Measurements from ENCODE around the gene ZNF302. TPM values are rescaled to one million over a fixed set of nuclear protein-coding genes. Genes with fewer than 3 reads are reported as not detected.

Gene ZNF302
- total RNA-seq, 1 experiment from 2014 or later: 23.3 TPM

DNA sequence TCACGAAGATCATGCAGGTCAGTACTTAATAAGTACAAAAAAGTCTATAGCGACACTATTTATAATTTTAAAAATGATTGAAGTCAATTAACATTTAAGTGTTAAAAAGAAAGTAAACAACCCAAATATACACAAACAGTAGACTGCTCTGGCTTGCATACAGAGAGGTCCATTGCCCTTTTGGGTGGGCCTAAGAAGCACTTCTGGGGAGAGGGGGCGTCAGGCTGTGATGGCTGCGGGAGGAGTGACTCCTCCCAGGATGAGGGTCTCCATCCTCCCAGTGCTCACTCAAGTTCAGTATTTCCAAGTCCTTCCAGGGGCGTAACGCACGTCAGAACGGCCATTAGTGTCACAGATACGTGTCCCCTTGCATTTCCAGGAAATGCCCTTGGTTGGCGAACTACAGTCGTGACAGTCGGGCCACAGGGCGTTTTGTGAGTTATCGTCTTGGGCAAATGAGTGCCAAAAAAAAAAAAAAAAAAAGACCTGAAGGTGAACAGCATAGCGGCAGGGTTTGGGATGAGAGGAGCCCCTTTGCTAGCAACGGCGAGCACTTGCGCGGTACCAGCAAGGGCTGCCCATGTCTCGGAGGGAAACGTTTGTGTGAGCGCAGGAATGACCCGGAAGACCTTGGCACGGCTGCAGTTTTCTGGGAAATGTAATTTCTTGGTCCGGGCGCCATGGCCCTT, 637 bp upstream of the ZNF302 start, which contains the start of gene SCGB2B2:
TSS of gene SCGB2B2 (minus strand) at position 463 of the 689 bp plus-strand sequence. CDS start 82,596 bp downstream, outside the sequence.
- H3K27me3 ChIP-seq (ENCODE audit: insufficient read depth, low read length): no peaks in the 10 kb centered on the region
- H3K9ac ChIP-seq (ENCODE audit: extremely low read depth, insufficient read length, low read length): peak within 1 kb of the TSS; percentile 90
- peak within 1 kb of the TSS; percentile 88 to 92 for H3K4me3 Mint-ChIP-seq
- no CpG with 5 or more reads among the region's 26 CpGs for WGBS (ENCODE audit: extremely low coverage, insufficient read length, low lambda C conversion rate)
- no peaks in the 10 kb centered on the region for H3K79me1 ChIP-seq (ENCODE audit: insufficient read depth, low read depth, low read length, poor library complexity, severe bottlenecking)
- H3K79me2 ChIP-seq (ENCODE audit: insufficient read depth, low read length): no peaks in the 10 kb centered on the region
- no peak within 1 kb of the TSS for H3T11ph ChIP-seq (ENCODE audit: low read length)
- TF ChIP-seq, protein P1, sequence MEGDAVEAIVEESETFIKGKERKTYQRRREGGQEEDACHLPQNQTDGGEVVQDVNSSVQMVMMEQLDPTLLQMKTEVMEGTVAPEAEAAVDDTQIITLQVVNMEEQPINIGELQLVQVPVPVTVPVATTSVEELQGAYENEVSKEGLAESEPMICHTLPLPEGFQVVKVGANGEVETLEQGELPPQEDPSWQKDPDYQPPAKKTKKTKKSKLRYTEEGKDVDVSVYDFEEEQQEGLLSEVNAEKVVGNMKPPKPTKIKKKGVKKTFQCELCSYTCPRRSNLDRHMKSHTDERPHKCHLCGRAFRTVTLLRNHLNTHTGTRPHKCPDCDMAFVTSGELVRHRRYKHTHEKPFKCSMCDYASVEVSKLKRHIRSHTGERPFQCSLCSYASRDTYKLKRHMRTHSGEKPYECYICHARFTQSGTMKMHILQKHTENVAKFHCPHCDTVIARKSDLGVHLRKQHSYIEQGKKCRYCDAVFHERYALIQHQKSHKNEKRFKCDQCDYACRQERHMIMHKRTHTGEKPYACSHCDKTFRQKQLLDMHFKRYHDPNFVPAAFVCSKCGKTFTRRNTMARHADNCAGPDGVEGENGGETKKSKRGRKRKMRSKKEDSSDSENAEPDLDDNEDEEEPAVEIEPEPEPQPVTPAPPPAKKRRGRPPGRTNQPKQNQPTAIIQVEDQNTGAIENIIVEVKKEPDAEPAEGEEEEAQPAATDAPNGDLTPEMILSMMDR (conservative IDR thresholded peaks at IDR 0.05): peak; percentile 34; the same call in 2 of the 3 replicates
- no peak within 1 kb of the TSS for H2BK120ac ChIP-seq (ENCODE audit: low read depth, low read length, poor library complexity, severe bottlenecking)
- no peaks in the 10 kb centered on the region for H3K9me3 ChIP-seq (ENCODE audit: control insufficient read depth, low read depth, low read length)
- H2BK5ac ChIP-seq (ENCODE audit: insufficient read length, low read length): peak within 1 kb of the TSS; percentile 60
- peak within 1 kb of the TSS; percentile 96 for H3K14ac ChIP-seq (ENCODE audit: insufficient read depth, low read length)
- H3K36me3 Mint-ChIP-seq (ENCODE audit: insufficient read depth in 1 of 3, low read depth in 3 of 3): peaks cover 30 to 36% (median 33%) of the 10 kb centered on the region in 3 experiments
- H3K9me3 Mint-ChIP-seq: peaks cover 25 to 33% of the 10 kb centered on the region in 2 experiments
- peak within 1 kb of the TSS; percentile 74 for H2AFZ ChIP-seq (ENCODE audit: low read length)
- no peak within 1 kb of the TSS for H2BK12ac ChIP-seq (ENCODE audit: insufficient read length, low read depth, low read length)
- no peak within 1 kb of the TSS for H2AK5ac ChIP-seq (ENCODE audit: insufficient read length, low read length)
- no peaks in the 10 kb centered on the region for H4K20me1 ChIP-seq (ENCODE audit: control insufficient read depth, insufficient read depth, insufficient read length)
- peaks cover 4% of the 10 kb centered on the region; the same call in 1 of the 2 replicates for H3K4me1 ChIP-seq (ENCODE audit: insufficient read depth, low read length)
- H2BK20ac ChIP-seq (ENCODE audit: low read depth, low read length, poor library complexity, severe bottlenecking): no peak within 1 kb of the TSS
- peak within 1 kb of the TSS; percentile 32 for H3K27ac ChIP-seq (ENCODE audit: insufficient read length, low read depth, low read length)
- peak within 1 kb of the TSS; percentile 92 for H3K18ac ChIP-seq (ENCODE audit: insufficient read length, low read depth, low read length)
- no peak within 1 kb of the TSS for H3K4ac ChIP-seq (ENCODE audit: low read depth, low read length)
- no peak within 1 kb of the TSS for H3K56ac ChIP-seq (ENCODE audit: insufficient read length, low read depth, low read length)
- no peak within 1 kb of the TSS for H2BK15ac ChIP-seq (ENCODE audit: low read depth, low read length)
- H3K27me3 Mint-ChIP-seq (ENCODE audit: low read depth): peaks cover 25% of the 10 kb centered on the region
- no peak within 1 kb of the TSS for H3K23ac ChIP-seq (ENCODE audit: insufficient read length, low read depth, low read length)
- H3K23me2 ChIP-seq (ENCODE audit: insufficient read length, low read depth, low read length, poor library complexity, severe bottlenecking): peaks cover 18% of the 10 kb centered on the region
- peak; percentile 67 for DNase-seq
- peak within 1 kb of the TSS; percentile 93 to 99 (median 99) for H3K27ac Mint-ChIP-seq
- no peak within 1 kb of the TSS for H4K5ac ChIP-seq (ENCODE audit: insufficient read length, low read depth, low read length)
- H4K91ac ChIP-seq (ENCODE audit: insufficient read length, low read depth, low read length): no peak within 1 kb of the TSS
- H3K4me2 ChIP-seq (ENCODE audit: insufficient read depth, insufficient read length, low read length): peak within 1 kb of the TSS; percentile 86
- no peak within 1 kb of the TSS for H4K8ac ChIP-seq (replicated peaks; ENCODE audit: insufficient read length, low read depth, low read length)
- peaks cover 11 to 12% of the 10 kb centered on the region in 2 experiments for H3K4me1 Mint-ChIP-seq

All from H9 (cell line).